Midbrain (tissue), 1 donor: ENCODE data around the gene USH2A.

Source experiments
- DNase-seq: peaks from one replicate; lab custom pipeline; 2025; lab: John Stamatoyannopoulos, UW

USH2A gene

DNA sequence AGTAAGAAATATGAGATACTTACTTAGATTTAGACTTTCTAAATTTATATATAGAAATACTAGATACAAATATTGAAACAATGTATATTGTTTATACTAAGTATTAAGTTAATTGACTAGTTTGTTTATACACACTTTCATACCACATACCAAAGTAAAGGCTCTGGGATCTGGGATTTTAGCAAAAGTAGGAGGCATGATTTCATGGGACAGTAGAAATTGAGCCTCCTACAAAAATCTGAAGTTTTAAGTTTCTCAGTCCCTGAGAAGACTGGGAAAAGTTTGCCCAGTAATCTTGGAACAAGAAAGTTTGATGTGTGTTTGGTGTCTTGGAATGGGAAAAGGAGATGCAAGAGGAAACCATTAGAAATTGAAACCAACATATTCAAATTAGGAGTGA is 825.3 kb downstream of the USH2A start:
- DNase-seq, result no peak

DNA sequence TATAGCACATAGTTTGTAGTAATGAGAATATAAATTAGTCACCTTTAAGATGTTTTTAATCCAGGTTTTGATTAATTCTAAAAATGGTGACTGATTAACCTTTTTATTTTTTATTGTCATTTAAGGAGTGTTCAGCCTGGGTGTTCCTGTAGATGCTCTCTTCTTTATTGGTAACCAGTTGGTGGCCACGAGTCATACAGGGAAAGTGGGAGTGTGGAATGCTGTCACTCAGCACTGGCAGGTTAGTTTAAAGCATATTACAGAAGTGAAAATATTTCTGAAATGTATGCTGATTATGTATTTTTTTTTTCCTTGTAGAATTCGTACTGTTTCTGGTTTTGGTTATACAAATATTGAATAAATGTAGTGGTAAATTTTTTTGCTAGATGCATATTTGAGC is 828.0 kb downstream of the USH2A start:
- no peak for DNase-seq

DNA sequence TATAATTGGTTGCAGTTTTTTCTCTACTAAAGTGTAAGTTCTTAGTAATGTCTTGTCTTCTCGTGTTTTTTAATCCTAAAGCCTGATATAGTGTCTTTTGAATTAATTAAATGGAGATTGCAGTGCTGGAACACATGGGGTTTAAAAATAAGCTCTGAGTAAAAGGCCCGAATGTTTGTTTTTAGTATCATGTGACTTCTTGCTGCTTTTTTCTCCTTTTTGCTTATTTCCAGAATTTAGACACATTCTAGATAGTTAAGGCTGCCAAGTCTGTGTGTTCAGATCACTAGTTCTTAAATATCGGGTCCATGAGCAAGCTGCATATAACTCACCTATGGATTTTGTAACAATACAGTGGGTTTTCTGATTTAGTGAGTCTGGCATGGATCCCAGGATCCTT is 828.6 kb downstream of the USH2A start:
- DNase-seq, result no peak

DNA sequence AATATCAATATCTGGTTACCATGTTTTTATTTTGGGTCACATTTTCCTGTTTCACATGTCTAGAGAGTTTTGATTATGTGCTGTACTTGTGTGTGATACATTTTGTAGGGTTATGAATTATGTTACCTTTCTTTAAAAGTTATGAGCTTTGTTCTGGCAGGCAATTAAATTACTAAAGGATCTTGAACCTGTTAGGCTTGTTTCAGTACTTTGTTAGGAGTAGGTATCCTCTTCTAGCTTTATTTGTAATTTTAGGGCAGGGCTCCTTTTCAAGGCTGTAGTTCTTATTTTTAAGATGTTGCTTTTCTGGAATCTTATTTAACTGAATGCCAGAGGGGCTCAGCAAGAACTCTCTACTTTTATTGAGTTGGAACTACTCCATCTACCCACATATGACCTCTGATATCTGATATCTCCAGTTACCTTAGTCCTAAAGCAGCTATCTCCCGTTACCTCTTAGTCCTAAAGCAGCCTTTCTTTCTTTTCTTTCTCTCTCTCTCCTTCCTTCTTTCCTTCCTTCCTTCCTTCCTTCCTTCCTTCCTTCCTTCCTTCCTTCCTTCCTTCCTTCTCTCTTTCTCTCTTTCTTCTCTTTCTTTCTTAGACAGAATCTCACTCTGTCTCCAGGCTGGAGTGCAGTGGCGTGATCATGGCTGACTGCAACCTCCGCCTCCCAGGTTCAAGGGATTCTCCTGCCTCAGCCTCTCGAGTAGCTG is 832.3 kb downstream of the USH2A start:
- no peak for DNase-seq

DNA sequence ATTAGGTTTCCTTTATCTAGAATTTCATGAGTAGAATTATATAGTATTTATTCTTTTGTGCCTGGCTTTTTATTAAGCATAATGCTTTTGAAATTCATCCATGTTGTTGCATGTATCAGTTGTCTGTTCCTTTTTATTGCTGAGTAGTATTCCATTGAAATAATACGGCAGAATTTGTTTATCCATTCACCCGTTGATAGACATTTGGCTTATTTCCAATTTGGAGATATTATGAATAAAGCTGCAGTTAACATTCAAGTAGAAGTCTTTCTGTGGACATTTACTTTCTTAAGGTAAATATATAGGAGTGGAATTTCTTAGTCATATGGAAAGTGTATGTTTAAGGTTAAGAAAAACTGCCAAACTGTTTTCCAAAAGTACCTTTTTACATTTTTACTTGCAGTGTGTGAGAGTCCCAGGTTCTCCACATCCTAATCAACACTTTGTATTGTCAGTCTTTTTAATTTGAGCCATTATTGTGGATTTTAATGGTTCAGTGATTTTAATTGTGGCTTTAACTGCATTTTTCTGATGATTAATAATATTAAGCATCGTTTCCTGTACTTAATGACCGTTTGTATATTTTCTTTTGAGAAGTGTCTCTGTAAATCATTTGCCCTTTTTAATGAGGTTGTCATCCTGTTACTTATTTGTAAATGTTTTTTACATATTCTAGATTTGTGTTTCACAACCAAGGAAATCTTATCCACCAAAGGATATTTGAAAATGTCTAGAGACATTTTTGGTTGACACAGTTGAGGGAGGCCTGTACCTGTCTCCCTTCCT is 833.4 kb downstream of the USH2A start:
- no peak for DNase-seq

DNA sequence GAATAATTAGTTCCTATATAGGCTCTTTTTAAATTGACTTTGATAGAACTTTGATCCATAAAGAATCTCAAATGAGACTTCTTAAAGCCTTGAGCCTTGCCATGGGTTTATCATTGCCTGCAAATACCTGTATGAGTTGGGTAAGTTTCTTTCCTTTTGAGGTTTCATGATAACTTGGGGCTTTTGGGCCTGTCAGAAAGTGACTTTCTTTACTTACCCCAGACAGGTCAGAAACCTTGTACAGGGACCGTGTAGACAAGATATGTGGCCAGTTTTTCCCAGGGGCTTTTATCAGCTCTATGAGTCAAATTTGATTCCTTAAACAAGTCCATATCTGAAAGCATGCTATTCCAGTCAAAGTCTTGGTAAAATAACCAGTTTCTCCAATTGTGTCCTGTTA is 838.9 kb downstream of the USH2A start:
- no peak for DNase-seq

DNA sequence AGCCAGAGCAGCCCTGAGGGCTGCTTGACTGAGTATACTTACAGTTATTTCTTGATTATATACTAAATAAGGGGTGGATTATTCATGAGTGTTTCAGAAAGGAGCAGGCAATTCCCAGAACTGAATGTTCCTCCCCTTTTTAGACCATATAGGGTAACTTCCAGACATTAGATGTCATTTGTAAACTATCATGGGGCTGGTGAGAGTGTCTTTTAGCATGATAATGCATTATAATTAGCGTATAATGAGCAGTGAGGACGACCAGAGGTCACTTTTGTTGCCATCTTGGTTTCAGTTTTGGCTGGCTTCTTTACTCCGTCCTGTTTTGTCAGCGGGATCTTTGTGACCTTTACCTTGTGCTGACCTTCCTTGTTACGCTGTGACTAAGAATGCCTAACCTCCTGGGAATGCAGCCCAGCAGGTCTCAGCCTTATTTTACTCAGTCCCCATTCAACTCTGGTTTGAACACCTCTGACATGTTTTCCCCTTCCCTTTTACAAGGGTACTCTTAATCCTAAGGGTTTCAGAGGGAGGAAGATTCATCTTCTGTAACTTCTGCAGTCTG is 840.0 kb downstream of the USH2A start:
- DNase-seq, result no peak

DNA sequence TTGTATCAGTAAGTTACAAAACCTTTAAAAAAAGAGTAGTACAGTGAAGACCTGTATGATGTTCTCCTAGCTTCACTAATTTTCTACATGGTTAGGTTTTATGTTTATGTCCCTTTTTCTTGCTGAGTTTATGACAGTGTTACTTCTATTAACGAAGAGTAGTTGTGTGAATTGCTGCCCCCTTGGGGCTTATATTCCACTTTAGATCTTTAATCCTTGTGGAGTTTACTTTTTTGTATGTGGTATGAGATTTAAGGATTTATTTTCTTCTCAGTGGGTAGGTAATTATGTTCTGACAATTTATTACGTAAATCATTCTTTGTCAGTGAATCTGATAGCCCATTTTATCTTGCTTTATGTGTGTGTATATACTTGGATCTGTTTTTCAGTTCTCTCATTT is 841.4 kb downstream of the USH2A start:
- no peak for DNase-seq
